ENCODE measurements around the gene CFAP299. TPM values are rescaled to one million over a fixed set of nuclear protein-coding genes. Genes with fewer than 3 reads are reported as not detected.

The CFAP299 gene
- total RNA-seq, 1 experiment from 2014 or later: not detected

Other genes starting within 250 kb of the CFAP299 start
- 0.07 TPM in 1 of 2 replicates, not detected in the other for gene PRDM8, start 138.2 kb upstream of the CFAP299 start, total RNA-seq (2014; rRNA removed; shearing (Covaris generic))
- gene FGF5, start 69.1 kb upstream of the CFAP299 start, total RNA-seq (2014; rRNA removed; shearing (Covaris generic)): not detected in 2 replicates

Data from H7 (cell line).